Fibroblast of lung (primary cell): ENCODE results near the gene CBFA2T2.

ENCODE experiments used
- EZH2 ChIP-seq: IDR thresholded peaks from 2 replicates; pipeline ENCODE4 v1.5.1; 2012; ENCODE audit warnings: low read length, control low read depth, mild to moderate bottlenecking; ENCODE audit errors: missing control alignments
- TF ChIP-seq, protein P1 (sequence below), 2 donors: IDR thresholded peaks in 1 of 2; conservative IDR thresholded peaks in 1 of 2; 1 replicate in 1 of 2; 2 replicates in 1 of 2; pipeline ENCODE4 v1.5.1; 2011 to 2012; ENCODE audit warnings: low read length in 2 of 2, control low read depth in 1 of 2, inconsistent platforms in 1 of 2, low read depth in 1 of 2, mild to moderate bottlenecking in 1 of 2

- TF ChIP-seq, protein P1, sequence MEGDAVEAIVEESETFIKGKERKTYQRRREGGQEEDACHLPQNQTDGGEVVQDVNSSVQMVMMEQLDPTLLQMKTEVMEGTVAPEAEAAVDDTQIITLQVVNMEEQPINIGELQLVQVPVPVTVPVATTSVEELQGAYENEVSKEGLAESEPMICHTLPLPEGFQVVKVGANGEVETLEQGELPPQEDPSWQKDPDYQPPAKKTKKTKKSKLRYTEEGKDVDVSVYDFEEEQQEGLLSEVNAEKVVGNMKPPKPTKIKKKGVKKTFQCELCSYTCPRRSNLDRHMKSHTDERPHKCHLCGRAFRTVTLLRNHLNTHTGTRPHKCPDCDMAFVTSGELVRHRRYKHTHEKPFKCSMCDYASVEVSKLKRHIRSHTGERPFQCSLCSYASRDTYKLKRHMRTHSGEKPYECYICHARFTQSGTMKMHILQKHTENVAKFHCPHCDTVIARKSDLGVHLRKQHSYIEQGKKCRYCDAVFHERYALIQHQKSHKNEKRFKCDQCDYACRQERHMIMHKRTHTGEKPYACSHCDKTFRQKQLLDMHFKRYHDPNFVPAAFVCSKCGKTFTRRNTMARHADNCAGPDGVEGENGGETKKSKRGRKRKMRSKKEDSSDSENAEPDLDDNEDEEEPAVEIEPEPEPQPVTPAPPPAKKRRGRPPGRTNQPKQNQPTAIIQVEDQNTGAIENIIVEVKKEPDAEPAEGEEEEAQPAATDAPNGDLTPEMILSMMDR (conservative IDR thresholded peaks at IDR 0.05 in 1 of 2, IDR thresholded peaks at IDR 0.05 in 1 of 2; ENCODE audit: low read depth in 1 of 2, low read length in 2 of 2): no peak
- no peak for TF ChIP-seq EZH2
These were observed 70.1 kb downstream of the CBFA2T2 start for GRCh38 chr20:33560026-33560425.
